ENCODE results near the gene VPS16. TPM values are rescaled to one million over a fixed set of nuclear protein-coding genes. Genes with fewer than 3 reads are reported as not detected.

VPS16 gene
- total and polyA plus RNA-seq, 2 of the 8 experiments (the other 6 are each of a cell fraction or from before 2014, with no cell fraction given): 23.8 to 25.9 TPM

DNA sequence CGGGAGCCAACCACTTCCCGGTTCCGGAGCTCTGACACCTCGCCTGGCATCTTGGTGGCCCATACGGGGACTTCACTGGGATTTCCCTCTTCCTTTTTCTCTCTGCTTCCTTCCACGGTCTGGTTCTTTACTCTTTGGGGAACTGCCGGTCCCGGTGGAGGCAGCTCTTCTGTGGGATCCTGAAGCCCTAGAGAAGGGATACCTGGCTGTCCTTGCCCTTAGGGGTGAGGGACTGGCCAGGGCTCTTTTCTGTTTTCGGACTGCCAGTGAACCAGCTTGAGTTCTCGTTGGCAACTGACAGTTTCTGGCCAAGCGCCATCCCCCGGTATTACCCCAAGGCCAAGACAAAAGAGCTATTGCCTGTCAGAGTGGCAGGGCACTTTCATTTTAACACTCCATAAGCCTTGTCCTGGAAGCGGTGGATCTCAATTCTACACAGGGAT, 39.2 kb upstream of the VPS16 start (continued):
- TF ChIP-seq, protein P1, sequence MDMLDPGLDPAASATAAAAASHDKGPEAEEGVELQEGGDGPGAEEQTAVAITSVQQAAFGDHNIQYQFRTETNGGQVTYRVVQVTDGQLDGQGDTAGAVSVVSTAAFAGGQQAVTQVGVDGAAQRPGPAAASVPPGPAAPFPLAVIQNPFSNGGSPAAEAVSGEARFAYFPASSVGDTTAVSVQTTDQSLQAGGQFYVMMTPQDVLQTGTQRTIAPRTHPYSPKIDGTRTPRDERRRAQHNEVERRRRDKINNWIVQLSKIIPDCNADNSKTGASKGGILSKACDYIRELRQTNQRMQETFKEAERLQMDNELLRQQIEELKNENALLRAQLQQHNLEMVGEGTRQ (IDR thresholded peaks at IDR 0.05; ENCODE audit: low read length): no peak
- TF ChIP-seq, protein P2, sequence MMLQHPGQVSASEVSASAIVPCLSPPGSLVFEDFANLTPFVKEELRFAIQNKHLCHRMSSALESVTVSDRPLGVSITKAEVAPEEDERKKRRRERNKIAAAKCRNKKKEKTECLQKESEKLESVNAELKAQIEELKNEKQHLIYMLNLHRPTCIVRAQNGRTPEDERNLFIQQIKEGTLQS (IDR thresholded peaks at IDR 0.05; ENCODE audit: insufficient read depth, low read depth, low read length): no peak
- TF ChIP-seq TAF1 (IDR thresholded peaks at IDR 0.05; ENCODE audit: low read depth, low read length) (no peak), KDM5A (IDR thresholded peaks at IDR 0.05; ENCODE audit: low read length) (no peak), CEBPB (IDR thresholded peaks at IDR 0.05; ENCODE audit: low read depth, low read length) (no peak), TCF12 (IDR thresholded peaks at IDR 0.05; ENCODE audit: low read depth, low read length) (no peak), BCL11A (IDR thresholded peaks at IDR 0.05; ENCODE audit: low read depth in 2 of 2, low read length in 2 of 2) (no peak), RAD21 (IDR thresholded peaks at IDR 0.05 in 1 of 2, conservative IDR thresholded peaks at IDR 0.05 in 1 of 2; ENCODE audit: low read depth in 2 of 2, low read length in 2 of 2) (no peak), EZH2 (IDR thresholded peaks at IDR 0.05; ENCODE audit: low read depth, low read length, severe bottlenecking) (peak; percentile 39), SRF (IDR thresholded peaks at IDR 0.05; ENCODE audit: low read depth, low read length) (no peak), SAP30 (IDR thresholded peaks at IDR 0.05; ENCODE audit: insufficient read depth, insufficient replicate concordance, low read length) (peak; percentile 61), SUZ12 (IDR thresholded peaks at IDR 0.05; ENCODE audit: low read length) (peak; percentile 67)
- TF ChIP-seq, protein P3, sequence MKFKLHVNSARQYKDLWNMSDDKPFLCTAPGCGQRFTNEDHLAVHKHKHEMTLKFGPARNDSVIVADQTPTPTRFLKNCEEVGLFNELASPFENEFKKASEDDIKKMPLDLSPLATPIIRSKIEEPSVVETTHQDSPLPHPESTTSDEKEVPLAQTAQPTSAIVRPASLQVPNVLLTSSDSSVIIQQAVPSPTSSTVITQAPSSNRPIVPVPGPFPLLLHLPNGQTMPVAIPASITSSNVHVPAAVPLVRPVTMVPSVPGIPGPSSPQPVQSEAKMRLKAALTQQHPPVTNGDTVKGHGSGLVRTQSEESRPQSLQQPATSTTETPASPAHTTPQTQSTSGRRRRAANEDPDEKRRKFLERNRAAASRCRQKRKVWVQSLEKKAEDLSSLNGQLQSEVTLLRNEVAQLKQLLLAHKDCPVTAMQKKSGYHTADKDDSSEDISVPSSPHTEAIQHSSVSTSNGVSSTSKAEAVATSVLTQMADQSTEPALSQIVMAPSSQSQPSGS (IDR thresholded peaks at IDR 0.05; ENCODE audit: low read length): no peak
